Measurements from ENCODE around the gene MRC2.

Gene MRC2

DNA sequence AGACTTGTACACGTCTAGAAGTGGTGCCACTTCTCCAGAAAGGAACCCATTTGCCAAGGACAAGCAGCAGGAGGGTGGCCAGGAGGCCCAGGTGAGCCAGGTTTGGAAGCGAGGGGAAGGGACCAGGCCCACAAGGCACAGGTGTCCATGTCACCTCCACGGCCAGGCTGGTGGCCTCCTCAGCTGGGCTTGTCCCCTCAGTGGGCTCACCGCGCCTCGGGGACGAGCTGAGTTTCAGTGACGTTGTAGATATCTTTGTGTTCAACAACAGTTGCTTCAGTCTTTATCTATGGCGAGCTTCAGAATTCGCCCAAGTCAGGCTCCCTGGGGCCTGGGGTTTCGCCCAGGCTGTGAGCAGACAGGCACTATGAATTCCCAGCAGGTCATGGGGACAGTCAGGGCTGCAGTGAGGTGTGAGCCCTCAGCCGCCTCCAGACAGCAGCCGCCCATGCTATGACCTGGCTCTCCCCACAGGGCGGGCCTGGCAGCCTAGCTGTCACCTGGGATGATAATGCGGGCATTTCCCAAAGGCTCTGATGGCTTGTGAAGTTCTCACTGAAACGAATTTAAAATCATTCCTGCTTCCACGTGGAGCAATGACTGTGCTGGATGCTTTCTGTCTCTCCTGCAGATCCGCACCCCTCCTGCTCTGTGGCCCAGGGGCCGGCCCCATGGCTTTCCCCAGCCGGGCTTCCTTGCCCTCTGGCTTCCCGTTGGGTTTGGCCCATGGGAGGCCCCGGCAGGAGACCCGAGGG, 89.5 kb downstream of the MRC2 start:
- TF ChIP-seq RAD21 (IDR thresholded peaks at IDR 0.05; ENCODE audit: low read depth) (no peak), CREB1 (IDR thresholded peaks at IDR 0.05; ENCODE audit: low read depth) (no peak), TAF1 (IDR thresholded peaks at IDR 0.05; ENCODE audit: low read depth) (no peak), ZBTB7A (IDR thresholded peaks at IDR 0.05; ENCODE audit: low read depth) (no peak), EP300 (IDR thresholded peaks at IDR 0.05; ENCODE audit: borderline replicate concordance) (no peak), NFIC (IDR thresholded peaks at IDR 0.05) (no peak), FOXM1 (IDR thresholded peaks at IDR 0.05; ENCODE audit: borderline replicate concordance, low read depth) (no peak)
- TF ChIP-seq, protein P1, sequence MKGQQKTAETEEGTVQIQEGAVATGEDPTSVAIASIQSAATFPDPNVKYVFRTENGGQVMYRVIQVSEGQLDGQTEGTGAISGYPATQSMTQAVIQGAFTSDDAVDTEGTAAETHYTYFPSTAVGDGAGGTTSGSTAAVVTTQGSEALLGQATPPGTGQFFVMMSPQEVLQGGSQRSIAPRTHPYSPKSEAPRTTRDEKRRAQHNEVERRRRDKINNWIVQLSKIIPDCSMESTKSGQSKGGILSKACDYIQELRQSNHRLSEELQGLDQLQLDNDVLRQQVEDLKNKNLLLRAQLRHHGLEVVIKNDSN (IDR thresholded peaks at IDR 0.05): no peak
- TF ChIP-seq, protein P2, sequence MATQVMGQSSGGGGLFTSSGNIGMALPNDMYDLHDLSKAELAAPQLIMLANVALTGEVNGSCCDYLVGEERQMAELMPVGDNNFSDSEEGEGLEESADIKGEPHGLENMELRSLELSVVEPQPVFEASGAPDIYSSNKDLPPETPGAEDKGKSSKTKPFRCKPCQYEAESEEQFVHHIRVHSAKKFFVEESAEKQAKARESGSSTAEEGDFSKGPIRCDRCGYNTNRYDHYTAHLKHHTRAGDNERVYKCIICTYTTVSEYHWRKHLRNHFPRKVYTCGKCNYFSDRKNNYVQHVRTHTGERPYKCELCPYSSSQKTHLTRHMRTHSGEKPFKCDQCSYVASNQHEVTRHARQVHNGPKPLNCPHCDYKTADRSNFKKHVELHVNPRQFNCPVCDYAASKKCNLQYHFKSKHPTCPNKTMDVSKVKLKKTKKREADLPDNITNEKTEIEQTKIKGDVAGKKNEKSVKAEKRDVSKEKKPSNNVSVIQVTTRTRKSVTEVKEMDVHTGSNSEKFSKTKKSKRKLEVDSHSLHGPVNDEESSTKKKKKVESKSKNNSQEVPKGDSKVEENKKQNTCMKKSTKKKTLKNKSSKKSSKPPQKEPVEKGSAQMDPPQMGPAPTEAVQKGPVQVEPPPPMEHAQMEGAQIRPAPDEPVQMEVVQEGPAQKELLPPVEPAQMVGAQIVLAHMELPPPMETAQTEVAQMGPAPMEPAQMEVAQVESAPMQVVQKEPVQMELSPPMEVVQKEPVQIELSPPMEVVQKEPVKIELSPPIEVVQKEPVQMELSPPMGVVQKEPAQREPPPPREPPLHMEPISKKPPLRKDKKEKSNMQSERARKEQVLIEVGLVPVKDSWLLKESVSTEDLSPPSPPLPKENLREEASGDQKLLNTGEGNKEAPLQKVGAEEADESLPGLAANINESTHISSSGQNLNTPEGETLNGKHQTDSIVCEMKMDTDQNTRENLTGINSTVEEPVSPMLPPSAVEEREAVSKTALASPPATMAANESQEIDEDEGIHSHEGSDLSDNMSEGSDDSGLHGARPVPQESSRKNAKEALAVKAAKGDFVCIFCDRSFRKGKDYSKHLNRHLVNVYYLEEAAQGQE (IDR thresholded peaks at IDR 0.05; ENCODE audit: low read depth): no peak
- TF ChIP-seq, protein P3, sequence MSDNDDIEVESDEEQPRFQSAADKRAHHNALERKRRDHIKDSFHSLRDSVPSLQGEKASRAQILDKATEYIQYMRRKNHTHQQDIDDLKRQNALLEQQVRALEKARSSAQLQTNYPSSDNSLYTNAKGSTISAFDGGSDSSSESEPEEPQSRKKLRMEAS (IDR thresholded peaks at IDR 0.05): no peak

DNA sequence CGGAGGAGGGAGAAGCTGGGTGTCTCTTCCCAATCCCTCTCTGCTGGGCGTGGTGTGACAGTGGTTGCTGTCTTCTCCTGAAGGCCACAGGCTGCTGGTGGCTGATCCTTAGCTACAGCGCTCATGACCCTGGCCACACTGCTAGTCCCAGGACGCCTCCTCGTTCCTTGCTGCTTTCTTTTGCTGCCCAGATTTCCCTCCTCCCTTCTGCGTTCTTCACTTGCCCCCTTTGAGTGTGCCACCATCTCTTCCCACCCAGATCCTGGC, 90.1 kb downstream of the MRC2 start:
- TF ChIP-seq TAF1 (IDR thresholded peaks at IDR 0.05; ENCODE audit: low read depth): no peak
- TF ChIP-seq, protein P2 (IDR thresholded peaks at IDR 0.05; ENCODE audit: low read depth): no peak
- no peak for TF ChIP-seq ZBTB7A (IDR thresholded peaks at IDR 0.05; ENCODE audit: low read depth)
- no peak for TF ChIP-seq RAD21 (IDR thresholded peaks at IDR 0.05; ENCODE audit: low read depth)
- no peak for TF ChIP-seq TCF12 (IDR thresholded peaks at IDR 0.05; ENCODE audit: low read depth)
- no peak for TF ChIP-seq YY1 (IDR thresholded peaks at IDR 0.05; ENCODE audit: low read depth)
- no peak for TF ChIP-seq EP300 (IDR thresholded peaks at IDR 0.05; ENCODE audit: borderline replicate concordance)
- no peak for TF ChIP-seq FOXM1 (IDR thresholded peaks at IDR 0.05; ENCODE audit: borderline replicate concordance, low read depth)
- TF ChIP-seq CEBPB (IDR thresholded peaks at IDR 0.05): no peak
- no peak for TF ChIP-seq TEAD4 (IDR thresholded peaks at IDR 0.05)
- TF ChIP-seq, protein P3 (IDR thresholded peaks at IDR 0.05): no peak
- no peak for TF ChIP-seq NFIC (IDR thresholded peaks at IDR 0.05)
- TF ChIP-seq, protein P1 (IDR thresholded peaks at IDR 0.05): no peak
- no peak for TF ChIP-seq EGR1 (IDR thresholded peaks at IDR 0.05)
- TF ChIP-seq CREB1 (IDR thresholded peaks at IDR 0.05; ENCODE audit: low read depth): no peak

DNA sequence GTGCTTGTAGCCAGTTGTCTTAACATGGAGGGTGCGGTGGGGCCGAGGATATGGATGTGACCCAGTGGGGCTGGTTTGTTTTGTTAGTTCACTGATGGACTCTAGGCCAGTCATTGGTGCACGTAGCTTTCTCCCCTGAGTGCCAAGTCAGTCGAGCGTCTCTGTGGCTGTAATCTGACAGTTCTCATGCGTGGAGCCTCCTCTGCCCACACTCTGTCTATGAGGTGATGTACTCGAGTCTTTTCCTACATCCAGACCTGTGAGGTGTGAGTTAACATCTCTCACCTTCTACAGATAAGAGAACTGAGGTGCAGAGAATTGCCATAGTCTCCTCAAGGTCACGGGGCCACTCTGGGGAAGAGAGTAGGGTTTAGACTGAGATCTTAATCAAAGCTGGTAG, 90.4 kb downstream of the MRC2 start:
- TF ChIP-seq, protein P1 (IDR thresholded peaks at IDR 0.05): no peak
- no peak for TF ChIP-seq EGR1 (IDR thresholded peaks at IDR 0.05)
- TF ChIP-seq FOXM1 (IDR thresholded peaks at IDR 0.05; ENCODE audit: borderline replicate concordance, low read depth): no peak
- no peak for TF ChIP-seq NFIC (IDR thresholded peaks at IDR 0.05)
- TF ChIP-seq, protein P2 (IDR thresholded peaks at IDR 0.05; ENCODE audit: low read depth): no peak
- TF ChIP-seq EP300 (IDR thresholded peaks at IDR 0.05; ENCODE audit: borderline replicate concordance): no peak
- no peak for TF ChIP-seq CREB1 (IDR thresholded peaks at IDR 0.05; ENCODE audit: low read depth)

DNA sequence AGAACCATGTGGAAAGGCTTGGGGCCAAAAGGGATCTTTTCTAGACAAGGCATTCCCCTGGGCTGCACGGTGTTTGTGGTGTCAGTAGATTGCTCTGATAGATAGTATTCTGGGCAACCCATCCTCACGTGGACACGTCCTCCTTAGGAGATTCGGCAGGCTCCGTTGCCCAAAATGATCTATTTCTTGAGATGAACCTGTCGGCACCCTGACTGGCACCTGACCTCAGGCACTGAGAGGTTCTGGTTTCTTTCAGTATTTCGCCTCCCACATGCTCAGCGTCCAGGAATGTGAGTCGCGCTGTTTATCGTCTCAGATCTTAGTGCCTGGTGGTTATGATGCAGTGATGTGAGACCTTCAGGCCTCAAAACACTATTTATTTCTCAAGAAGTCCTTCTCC, 91.0 kb downstream of the MRC2 start:
- peak; percentile 58 for TF ChIP-seq TEAD4 (IDR thresholded peaks at IDR 0.05)
- TF ChIP-seq TAF1 (IDR thresholded peaks at IDR 0.05; ENCODE audit: low read depth): no peak
- TF ChIP-seq CEBPB (IDR thresholded peaks at IDR 0.05): no peak
